Measurements from ENCODE around the gene SMPD3.

- TF ChIP-seq CTCF (IDR thresholded peaks at IDR 0.05) (no peak), POLR2A (IDR thresholded peaks at IDR 0.05) (no peak)
Observed at GRCh38 chr16:68369168-68369567, 79.1 kb downstream of the SMPD3 start.
